ENCODE data around the gene SH3GL1.

SH3GL1 gene

DNA sequence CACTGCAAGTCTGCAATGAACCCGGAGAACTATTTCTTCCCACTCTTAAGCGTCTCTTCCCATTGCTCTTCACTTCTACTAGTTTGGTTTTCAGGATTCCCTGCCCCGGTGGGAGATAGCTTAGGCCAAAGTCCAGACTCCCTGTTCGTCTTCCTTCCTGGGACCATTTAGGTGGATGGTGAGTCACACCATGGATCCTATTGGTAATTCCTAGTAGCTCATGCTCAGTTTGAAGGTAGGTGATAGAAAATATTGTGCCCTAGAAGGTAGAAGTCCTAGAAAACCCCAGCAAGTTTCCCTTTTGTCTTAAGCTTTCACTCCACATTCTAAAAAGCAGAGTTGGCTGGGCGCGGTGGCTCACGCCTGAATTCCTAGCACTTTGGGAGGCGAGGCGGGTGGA is 15.9 kb upstream of the SH3GL1 start:
- Histone ChIP-seq H3K4me2 (no peak overlapping the region), H4K20me1 (peaks cover 100% of the 10 kb centered on the region), H3K27me3 (no peaks in the 10 kb centered on the region), H3K4me3 (no peak overlapping the region), H3K4me1 (no peaks in the 10 kb centered on the region), H3K27ac (no peak overlapping the region), H3K9ac (no peak overlapping the region), H3K36me3 (peaks cover 100% of the 10 kb centered on the region), H3K9me3 (no peaks in the 10 kb centered on the region)
- no peak for TF ChIP-seq Cebpa-rat (IDR thresholded peaks at IDR 0.05)

DNA sequence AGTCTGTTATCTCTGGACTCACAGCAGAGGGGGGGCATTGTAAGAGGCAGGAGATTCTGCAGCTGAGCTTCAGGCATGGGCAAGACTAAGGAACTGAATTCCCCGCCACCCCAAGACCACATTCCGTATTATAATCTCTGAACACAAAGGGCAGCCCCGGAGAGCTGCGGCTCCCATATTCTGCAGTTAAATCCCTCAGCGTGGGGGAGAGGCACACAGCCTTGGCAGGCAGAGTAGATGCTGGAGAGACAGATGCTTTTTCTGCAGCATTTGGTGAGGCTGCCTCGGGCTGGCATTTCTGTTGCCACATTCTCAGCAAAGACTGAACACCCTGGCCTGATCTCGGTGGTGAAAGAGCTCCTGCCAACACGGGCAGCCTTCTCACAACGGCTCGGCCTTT is 15.0 kb upstream of the SH3GL1 start:
- H3K9ac ChIP-seq: 0 out of 2 replicates have a peak overlapping the region, but pooled peaks have one; percentile 29
- H3K4me3 ChIP-seq: no peak overlapping the region
- no peaks in the 10 kb centered on the region for H3K27me3 ChIP-seq
- H3K9me3 ChIP-seq: no peaks in the 10 kb centered on the region
- peaks cover 100% of the 10 kb centered on the region for H3K36me3 ChIP-seq
- H4K20me1 ChIP-seq: peaks cover 100% of the 10 kb centered on the region
- H3K4me2 ChIP-seq: no peak overlapping the region
- H3K4me1 ChIP-seq: no peaks in the 10 kb centered on the region
- no peak for TF ChIP-seq Cebpa-rat (IDR thresholded peaks at IDR 0.05)
- H3K27ac ChIP-seq: no peak overlapping the region

DNA sequence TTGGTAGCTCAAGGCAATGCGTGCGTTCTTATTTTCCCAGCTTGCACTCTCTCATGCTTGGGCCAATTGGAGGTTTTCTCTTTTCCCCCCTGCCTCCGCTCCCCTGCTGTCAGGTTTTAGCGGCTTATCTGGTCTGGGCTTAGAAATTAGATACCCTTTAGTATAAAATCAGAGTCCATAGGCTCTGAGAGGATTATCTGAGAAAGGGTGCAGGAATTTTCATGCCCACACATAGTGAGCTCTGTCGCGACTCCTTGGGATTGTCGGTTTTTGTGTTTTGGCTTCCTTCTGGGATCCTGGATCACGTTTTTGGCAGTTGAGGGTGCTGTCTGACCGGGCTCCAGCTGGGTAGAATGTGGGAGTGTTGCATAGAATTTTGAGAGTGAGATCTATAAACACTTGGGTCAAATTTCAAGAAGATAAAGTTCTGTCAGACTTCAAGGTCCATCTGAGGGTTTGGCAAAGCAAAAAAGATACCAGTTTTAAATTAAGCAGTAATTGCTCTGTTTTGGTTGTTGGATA is 14.5 kb upstream of the SH3GL1 start:
- no peaks in the 10 kb centered on the region for H3K4me1 ChIP-seq
- H3K36me3 ChIP-seq: peaks cover 100% of the 10 kb centered on the region
- 0 out of 2 replicates have a peak overlapping the region, but pooled peaks have one; percentile 29 for H3K9ac ChIP-seq
- no peaks in the 10 kb centered on the region for H3K27me3 ChIP-seq
- TF ChIP-seq Cebpa-rat (IDR thresholded peaks at IDR 0.05): no peak
- no peaks in the 10 kb centered on the region for H3K9me3 ChIP-seq
- H3K4me3 ChIP-seq: no peak overlapping the region
- no peak overlapping the region for H3K27ac ChIP-seq
- H3K4me2 ChIP-seq: no peak overlapping the region
- peaks cover 100% of the 10 kb centered on the region for H4K20me1 ChIP-seq

GRCh38 chr19:4414144-4414799 is 13.9 kb upstream of the SH3GL1 start:
- H3K27ac ChIP-seq: no peak overlapping the region
- H3K36me3 ChIP-seq: peaks cover 100% of the 10 kb centered on the region
- no peaks in the 10 kb centered on the region for H3K9me3 ChIP-seq
- no peak overlapping the region for H3K4me3 ChIP-seq
- H3K4me2 ChIP-seq: no peak overlapping the region
- TF ChIP-seq Cebpa-rat (IDR thresholded peaks at IDR 0.05): no peak
- no peak overlapping the region for H3K9ac ChIP-seq
- H3K4me1 ChIP-seq: no peaks in the 10 kb centered on the region
- H4K20me1 ChIP-seq: peaks cover 100% of the 10 kb centered on the region
- H3K27me3 ChIP-seq: no peaks in the 10 kb centered on the region

DNA sequence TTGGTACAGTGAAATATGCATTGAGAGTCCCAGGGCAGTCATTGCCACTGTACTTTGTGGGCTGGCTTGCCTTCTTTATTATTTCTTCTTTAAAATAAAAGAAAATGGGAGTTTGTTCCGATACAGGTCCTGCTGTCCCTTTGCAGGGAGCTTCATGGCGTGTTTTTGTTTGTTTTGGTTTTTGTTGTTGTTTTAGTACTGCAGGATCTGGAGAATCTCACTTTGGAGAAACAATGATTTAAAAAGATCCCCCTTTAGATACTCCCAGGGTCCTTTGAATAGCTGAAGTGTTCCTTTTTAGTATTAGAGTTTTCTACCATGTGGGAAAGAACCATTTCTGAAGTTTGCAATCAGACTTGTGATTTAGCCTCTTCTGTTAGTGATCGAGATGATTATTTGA is 13.2 kb upstream of the SH3GL1 start:
- Histone ChIP-seq H3K4me3 (no peak overlapping the region), H3K9me3 (no peaks in the 10 kb centered on the region), H3K27ac (no peak overlapping the region), H3K9ac (no peak overlapping the region; the same call in 1 of the 2 replicates), H4K20me1 (peaks cover 100% of the 10 kb centered on the region), H3K4me2 (no peak overlapping the region), H3K27me3 (no peaks in the 10 kb centered on the region), H3K4me1 (no peaks in the 10 kb centered on the region), H3K36me3 (peaks cover 100% of the 10 kb centered on the region)
- TF ChIP-seq Cebpa-rat (IDR thresholded peaks at IDR 0.05): no peak

GRCh38 chr19:4409123-4409933 is 9.0 kb upstream of the SH3GL1 start:
- Histone ChIP-seq H3K4me3 (no peak overlapping the region), H3K4me2 (no peak overlapping the region), H3K9me3 (no peaks in the 10 kb centered on the region), H4K20me1 (peaks cover 100% of the 10 kb centered on the region), H3K27ac (no peak overlapping the region), H3K9ac (no peak overlapping the region), H3K27me3 (no peaks in the 10 kb centered on the region), H3K4me1 (peaks cover 20% of the 10 kb centered on the region), H3K36me3 (peaks cover 94% of the 10 kb centered on the region)
- TF ChIP-seq Cebpa-rat (IDR thresholded peaks at IDR 0.05): no peak

DNA sequence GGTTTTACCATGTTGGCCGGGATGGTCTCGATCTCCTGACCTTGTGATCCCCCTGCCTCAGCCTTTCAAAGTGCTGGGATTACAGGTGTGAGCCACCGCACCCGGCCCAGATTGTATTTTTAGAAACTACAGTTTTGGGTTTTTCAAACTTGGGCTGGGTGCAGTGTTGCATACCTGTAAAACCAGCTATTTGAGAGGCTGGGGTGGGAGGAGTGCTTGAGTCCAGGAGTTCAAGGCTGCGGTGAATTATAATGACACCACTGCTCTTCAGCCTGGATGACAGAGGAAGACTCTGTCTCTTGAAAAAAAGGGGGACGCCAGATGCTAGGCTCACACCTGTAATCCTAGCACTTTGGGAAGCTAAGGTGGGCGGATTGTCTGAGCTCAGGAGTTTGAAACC is 6.3 kb upstream of the SH3GL1 start:
- no peaks in the 10 kb centered on the region for H3K9me3 ChIP-seq
- H3K4me3 ChIP-seq: no peak overlapping the region
- no peak overlapping the region for H3K9ac ChIP-seq
- H3K4me1 ChIP-seq: peaks cover 37% of the 10 kb centered on the region
- H3K36me3 ChIP-seq: peaks cover 67% of the 10 kb centered on the region
- no peaks in the 10 kb centered on the region for H3K27me3 ChIP-seq
- no peak overlapping the region for H3K27ac ChIP-seq
- TF ChIP-seq Cebpa-rat (IDR thresholded peaks at IDR 0.05): no peak
- H3K4me2 ChIP-seq: no peak overlapping the region
- peaks cover 88% of the 10 kb centered on the region for H4K20me1 ChIP-seq

DNA sequence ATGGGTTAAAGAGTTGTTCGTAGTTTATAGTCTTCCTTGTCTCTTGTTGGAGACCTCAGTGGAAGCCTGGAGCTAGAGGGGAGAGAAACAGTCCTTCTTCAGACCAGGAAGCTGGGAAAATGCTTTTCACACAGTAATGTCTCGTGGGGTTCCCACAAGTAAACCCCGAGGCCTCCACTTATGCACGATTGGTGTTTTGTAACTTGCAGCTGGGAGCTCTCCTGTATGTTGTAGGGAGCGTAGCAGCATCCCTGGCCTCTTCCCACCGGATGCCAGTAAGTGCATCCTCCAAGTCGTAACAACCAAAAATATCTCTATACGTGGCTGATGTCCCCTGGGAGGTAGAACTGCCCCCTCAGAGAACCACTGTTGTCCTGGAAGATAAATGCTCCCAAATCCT is 5.6 kb upstream of the SH3GL1 start:
- H3K27ac ChIP-seq: 0 out of 2 replicates have a peak overlapping the region, but pooled peaks have one; percentile 13
- H3K27me3 ChIP-seq: no peaks in the 10 kb centered on the region
- H4K20me1 ChIP-seq: peaks cover 82% of the 10 kb centered on the region
- peaks cover 44% of the 10 kb centered on the region for H3K4me1 ChIP-seq
- peaks cover 60% of the 10 kb centered on the region for H3K36me3 ChIP-seq
- H3K4me2 ChIP-seq: peak overlapping the region; percentile 93
- TF ChIP-seq Cebpa-rat (IDR thresholded peaks at IDR 0.05): no peak
- H3K9ac ChIP-seq: peak overlapping the region; percentile 53; the same call in 1 of the 2 replicates
- H3K9me3 ChIP-seq: no peaks in the 10 kb centered on the region
- no peak overlapping the region for H3K4me3 ChIP-seq

DNA sequence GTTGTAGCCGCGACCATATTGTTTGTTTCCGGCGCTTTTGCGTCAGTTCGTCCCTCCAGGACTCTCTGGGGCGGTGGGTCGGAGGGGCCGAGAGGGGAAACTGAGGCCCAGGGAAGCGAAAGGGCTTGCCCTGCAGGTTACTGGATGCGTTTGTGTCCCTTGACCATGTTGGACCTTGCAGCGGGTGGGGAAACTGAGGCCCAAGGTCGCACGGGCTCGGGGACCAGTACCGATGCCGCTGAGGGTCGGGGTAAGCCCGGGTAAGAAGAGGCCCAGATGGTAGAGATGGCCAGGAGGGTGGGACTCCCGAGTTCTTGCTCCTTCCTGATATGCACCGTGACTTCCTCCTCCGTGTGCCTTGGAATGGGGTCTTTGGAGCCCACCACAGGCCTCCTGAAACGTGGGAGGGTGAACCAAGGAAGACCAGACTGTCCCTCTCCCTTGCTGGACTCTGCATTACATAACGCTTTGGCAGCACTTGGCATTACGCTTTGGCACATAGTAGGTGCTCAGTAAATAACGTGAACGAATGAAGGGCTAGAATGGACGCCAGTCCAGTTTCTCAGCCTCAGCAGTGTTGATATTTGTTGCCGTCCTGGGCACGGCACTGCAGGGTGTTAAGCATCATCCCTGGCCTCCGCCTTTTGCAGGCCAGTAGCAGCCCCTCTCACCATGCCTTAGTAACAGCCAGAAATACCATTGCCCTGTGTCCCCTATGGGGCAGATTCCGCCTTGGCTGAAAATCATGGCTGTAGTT is 2.8 kb upstream of the SH3GL1 start:
- Histone ChIP-seq H3K4me2 (peak overlapping the region; percentile 93), H3K36me3 (peaks cover 37% of the 10 kb centered on the region), H3K9ac (peak overlapping the region; percentile 99), H3K27ac (peak overlapping the region; percentile 99), H3K4me1 (peaks cover 62% of the 10 kb centered on the region), H3K4me3 (peak overlapping the region; percentile 99), H3K9me3 (no peaks in the 10 kb centered on the region), H3K27me3 (no peaks in the 10 kb centered on the region), H4K20me1 (peaks cover 70% of the 10 kb centered on the region)
- no peak for TF ChIP-seq Cebpa-rat (IDR thresholded peaks at IDR 0.05)

Measured in BLaER1 (cell line).